HG02798 (cell line): ENCODE data around the gene KNSTRN.

ENCODE experiments used
- ATAC-seq: cut with Tn5 transposase; IDR thresholded peaks from one replicate; pipeline ENCODE4 v1.9.1; 2021; ENCODE audit warnings: mild to moderate bottlenecking; ENCODE audit not compliant: unreplicated experiment, poor library complexity

Gene KNSTRN

DNA sequence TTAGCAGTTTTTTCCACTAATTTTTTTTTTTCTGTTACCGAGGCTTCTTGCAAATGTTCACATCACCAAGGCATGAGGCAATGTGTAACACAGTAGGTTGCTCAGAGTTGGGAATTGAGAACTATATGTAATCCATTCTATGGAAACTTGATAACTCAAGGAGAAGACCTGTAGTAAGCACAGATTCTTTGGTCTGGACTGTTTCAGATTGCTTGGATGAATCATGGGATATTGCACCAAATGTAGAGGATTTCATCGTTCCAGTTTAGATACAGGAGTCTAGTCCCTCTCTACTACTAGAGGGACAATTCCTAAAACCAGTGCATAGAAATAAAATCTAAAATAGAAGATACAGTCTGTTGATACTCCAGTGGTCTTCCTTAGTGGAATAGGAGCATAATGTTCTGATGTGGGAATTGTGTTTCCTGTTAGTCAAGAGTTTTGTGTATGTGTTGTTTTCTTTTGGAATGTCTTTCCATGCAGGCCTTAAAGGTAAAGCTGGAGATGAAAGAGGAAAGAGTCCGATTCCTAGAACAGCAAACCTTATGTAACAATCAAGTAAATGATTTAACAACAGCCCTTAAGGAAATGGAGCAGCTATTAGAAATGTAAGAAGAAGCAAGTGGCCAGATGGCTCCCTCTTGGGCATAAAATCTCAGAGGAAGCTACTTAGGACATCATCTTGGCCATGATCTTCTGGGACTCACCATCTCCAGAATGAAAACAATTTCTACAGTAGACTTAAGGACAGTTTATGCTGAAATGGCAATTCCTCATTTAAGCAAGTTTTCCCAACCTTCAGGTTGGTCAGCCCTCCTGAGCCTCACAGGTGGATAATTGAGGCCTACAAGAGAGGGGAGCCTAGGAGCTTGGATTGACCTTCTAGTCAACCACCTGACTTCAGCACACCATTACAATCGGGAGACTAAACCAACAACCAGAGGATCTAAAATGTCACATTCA is 10.7 kb downstream of the KNSTRN start:
- ATAC-seq, result no peak

DNA sequence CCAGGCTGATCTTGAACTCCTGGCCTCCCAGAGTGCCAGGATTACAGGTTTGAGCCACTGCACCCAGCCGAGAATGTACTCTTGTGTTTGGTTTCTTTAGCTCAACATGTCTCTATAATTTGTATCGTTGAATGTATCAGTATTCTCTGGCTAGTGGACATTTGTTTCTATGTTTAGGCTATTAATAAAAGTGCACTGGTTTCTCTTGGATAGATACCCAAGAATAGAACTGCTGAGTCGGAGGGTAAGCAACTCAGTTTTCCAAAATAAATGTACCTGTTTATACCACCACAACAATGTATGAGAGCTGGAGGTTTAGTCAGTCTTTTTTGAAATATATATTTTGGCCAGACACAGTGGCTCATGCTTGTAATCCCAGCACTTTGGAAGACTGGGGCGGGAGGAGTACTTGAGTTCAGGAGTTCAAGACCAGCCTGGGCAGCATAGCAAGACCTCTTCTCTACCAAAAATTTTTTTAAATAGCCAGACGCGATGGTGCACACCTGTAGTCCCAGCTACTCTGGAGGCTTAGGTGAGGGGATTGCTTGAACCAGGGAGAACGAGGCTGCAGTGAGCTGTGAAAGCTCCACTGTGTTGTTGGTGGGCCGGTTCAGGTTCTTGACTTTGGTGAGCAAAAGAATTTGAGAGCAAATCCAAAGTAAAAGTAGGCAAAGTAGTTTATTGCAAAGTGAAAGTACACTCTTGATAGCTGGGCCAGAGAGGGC is 15.3 kb downstream of the KNSTRN start:
- no peak for ATAC-seq

DNA sequence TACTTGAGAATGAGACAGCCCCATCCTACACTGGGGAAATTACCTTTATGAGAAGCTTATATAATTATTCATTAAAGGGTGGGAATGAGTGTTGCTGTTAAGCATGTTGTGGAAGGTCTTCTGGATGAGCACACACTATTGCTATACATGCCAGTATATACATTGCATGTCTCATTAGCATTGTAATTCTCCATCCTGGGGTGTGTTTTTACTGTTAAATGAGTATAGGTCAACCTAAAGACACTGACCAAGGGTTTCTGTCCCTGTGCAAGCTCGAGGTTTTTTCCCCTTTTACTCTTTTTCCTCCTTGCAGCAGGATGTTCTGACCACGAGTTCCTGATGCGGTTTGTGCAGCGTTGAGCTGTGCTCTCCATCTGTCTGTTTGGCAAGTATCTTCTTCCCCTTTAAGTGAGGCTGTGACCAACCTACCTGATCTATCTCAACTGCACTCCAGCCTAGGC is 15.9 kb downstream of the KNSTRN start:
- peak; percentile 58 for ATAC-seq

DNA sequence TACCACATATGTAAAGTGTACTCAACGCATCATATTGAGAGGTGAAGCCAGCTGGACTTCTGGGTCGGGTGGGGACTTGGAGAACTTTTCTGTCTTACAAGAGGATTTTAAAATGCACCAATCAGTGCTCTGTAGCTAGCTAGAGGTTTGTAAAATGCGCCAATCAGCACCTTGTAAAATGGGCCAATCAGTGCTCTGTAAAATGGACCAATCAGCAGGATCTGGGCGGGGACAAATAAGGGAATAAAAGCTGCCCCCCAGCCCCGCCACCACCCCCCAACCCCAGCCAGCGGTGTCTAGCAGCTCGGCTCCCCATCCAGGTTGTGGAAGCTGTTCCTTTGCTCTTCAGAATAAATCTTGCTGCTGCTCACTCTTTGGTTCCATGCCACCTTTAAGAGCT is 16.8 kb downstream of the KNSTRN start:
- ATAC-seq, result no peak

DNA sequence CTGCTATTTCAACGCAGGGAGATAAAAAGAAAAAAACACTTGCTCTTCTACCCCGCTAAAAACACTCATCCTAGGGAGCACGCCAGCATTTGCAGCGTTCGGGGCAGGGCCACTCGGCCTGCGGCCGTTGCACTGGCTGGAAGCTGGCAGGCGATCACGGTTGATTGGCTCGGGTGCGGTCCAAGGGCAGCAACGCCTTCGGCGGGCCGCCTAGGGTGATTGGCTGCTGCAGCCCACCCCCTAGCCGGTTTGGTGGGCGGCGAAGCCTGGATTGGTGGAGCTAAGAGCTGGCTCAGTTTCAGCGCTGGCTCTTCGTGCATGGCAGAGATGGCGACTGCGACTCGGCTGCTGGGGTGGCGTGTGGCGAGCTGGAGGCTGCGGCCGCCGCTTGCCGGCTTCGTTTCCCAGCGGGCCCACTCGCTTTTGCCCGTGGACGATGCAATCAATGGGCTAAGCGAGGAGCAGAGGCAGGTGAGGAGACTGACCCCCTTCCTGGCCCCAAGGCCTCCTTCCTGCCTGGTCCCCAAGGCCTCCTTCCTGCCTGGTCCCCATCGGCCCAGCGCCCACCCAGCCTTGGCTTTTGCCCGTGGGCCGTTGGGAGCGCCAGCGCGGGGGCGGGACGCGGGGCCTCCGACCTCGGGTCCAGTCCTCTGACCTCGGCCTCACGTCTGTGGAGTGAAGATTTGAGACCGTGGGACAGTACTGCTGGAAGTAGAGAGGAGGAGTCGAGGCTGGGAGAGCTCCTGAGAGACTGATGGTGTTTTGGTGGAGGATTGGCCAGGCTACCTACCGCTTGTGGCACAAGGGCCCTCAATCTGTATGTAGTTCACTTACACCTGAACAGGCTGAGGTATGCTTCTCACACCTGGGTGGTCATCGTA is 23.2 kb downstream of the KNSTRN start, which contains the start of gene IVD:
IVD (plus strand) TSS at position 295 of the 881 bp plus-strand sequence; CDS start at position 328, 33 bp downstream.
- peak; percentile 91 for ATAC-seq

DNA sequence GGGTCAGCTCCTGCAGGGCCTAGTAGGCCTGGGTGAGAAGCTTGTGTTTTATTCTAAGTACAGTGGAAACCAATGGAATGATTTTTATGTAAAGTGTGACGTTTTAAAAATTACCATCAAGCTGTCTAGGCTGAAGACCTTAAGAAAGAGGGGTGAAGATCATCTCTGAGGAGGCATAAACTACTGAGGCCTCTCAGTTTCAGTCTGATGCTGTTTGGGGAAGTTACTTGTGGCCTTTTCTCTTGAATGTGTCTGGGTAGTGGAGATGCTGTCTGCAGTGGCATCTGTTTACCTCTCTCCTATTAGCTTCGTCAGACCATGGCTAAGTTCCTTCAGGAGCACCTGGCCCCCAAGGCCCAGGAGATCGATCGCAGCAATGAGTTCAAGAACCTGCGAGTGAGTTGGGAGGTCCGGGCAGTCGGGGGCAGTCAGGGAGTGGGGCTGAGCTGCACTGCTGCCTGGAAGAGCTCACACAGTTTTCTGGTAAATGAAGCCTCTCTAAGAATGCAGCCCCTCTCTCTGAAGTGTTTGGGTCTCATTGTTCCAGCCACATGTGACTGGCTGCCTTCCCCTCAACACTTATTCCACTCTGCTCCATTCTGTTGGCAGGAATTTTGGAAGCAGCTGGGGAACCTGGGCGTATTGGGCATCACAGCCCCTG is 24.9 kb downstream of the KNSTRN start:
- peak; percentile 51 for ATAC-seq

DNA sequence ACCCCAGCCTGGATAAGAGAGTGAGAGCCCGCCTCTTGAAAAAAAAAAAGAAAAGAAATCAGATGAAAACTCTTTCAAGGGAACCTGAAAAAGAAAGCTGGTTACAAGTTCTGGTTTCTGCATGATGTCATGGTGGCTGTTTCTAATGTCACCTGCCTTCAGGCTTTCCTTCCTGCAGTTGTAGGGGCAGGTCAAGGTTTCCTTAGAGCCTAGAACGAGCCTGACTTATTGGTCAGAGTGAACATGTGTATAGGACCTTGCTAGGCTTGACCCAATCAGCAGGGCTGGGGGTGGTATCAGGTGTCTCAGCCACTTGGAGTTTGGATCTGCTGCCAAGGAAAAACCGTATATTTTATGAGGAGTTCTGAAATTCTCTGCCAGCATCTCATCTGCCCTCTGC is 26.8 kb downstream of the KNSTRN start:
- peak; percentile 26 for ATAC-seq

DNA sequence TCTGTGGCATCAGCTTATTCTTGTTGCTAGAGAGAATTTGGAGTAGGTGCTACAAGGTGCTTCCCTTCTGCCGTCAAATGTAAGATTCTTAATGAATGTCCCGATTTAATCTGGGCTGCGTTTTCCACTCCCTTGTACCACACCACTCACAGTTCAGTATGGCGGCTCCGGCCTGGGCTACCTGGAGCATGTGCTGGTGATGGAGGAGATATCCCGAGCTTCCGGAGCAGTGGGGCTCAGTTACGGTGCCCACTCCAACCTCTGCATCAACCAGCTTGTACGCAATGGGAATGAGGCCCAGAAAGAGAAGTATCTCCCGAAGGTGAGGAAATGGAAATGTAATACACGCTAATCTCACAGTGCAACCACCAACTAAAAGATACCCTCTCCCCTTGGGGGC is 28.0 kb downstream of the KNSTRN start:
- ATAC-seq, result no peak

DNA sequence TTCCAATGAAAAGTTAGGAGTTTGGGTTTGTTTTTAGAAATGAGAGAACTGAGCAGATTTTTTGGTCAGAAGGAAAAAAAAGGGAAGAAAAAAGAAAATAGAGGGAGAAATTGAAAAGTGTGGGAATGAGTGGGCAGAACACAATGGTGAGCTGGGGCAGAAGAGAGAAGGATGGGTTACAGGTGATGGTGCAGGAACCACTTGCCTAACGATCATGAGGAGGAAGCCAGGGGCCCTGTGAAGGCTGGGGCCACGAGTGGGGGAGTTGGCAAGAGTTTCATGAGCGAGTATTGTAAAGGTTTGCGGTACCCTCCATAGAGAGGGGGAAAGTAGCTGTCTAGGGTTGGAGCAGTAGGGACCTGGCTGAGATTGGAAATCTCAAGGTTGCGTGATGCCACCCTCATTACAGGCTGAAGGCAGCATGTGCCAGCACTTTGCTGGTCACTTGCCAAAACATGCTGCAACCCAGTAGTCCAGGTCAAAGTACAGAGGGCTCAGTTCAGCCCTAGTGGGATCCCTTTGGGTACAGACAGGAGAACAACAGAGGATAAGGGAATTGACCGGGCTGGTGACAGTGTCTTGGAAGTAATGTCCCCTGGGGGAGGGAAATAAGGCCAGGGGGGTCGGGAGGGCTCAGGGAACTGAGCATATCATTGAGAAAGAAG is 29.7 kb downstream of the KNSTRN start:
- no peak for ATAC-seq

DNA sequence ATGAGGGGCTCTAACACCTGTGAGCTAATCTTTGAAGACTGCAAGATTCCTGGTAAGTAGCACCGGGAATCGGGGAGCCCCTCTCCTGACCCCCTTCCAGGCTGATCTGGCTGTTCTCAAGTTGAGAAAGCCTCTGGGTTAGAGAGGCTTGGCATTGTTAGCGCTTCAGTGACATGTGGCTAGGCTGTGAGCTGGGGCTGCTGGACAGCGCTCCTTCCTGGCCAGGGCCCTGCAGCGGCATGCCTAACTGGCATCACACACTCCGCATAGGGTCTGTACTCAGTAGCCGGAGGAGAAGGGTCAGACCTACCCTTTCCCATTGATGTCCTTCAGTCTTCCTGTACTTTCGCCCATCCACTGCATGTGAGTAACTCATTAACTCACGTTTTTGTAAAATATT is 30.5 kb downstream of the KNSTRN start:
- ATAC-seq, result no peak

DNA sequence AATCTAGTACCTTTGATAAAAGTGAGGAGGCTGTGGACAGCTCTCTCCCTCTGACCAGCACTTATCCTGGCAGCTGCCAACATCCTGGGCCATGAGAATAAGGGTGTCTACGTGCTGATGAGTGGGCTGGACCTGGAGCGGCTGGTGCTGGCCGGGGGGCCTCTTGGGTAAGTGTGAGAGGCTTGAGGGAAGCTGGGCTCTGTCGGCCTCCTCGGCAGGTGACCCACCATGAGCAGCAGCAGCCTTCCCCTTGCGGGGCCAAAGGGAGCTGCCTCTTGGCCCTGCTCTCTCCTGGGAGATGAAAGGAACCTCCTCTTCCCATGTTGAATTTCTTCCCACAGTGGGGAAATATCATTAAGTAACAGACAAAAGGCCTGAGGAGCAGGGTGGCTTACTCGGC is 32.3 kb downstream of the KNSTRN start:
- no peak for ATAC-seq

DNA sequence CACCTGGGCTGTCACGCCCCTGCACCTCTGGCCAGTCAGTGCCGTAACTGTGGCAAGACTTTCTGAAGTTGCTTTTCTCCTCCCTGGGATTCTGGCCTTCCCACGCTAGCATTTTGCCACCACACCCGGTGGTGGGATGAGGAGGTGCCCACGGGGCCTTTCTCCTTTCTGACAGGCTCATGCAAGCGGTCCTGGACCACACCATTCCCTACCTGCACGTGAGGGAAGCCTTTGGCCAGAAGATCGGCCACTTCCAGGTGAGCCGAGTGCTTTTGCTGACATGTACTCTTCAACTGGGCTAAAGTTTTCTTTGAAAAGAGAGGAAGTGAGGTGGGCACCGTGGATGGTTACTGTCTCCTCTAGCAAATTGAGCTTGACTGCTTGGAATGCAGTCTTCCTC is 32.7 kb downstream of the KNSTRN start:
- ATAC-seq, result no peak

DNA sequence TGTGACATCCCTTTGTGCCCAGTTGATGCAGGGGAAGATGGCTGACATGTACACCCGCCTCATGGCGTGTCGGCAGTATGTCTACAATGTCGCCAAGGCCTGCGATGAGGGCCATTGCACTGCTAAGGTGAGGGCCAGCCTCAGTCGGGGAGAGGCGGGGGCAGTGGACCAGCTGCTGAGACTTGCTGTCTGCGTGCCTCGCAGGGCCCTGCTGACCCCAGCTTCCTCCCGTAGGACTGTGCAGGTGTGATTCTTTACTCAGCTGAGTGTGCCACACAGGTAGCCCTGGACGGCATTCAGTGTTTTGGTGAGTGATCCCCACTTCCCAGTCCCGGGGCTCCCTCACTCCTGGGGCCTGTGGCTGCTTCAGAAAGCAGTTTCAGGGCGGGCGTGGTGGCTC is 33.5 kb downstream of the KNSTRN start:
- ATAC-seq, result no peak

DNA sequence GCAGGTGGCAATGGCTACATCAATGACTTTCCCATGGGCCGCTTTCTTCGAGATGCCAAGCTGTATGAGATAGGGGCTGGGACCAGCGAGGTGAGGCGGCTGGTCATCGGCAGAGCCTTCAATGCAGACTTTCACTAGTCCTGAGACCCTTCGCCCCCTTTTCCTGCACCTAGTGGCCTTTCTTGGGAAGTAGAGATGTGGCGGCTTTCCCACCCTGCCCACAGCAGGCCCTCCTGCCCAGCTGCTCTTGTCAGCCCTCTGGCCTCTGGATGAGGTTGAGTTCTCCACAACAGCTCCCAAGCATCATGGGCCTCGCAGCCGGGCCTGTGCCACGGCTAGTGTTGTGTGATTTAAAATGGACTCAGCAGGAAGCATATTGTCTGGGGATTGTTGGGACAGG is 35.6 kb downstream of the KNSTRN start:
- ATAC-seq, result no peak

DNA sequence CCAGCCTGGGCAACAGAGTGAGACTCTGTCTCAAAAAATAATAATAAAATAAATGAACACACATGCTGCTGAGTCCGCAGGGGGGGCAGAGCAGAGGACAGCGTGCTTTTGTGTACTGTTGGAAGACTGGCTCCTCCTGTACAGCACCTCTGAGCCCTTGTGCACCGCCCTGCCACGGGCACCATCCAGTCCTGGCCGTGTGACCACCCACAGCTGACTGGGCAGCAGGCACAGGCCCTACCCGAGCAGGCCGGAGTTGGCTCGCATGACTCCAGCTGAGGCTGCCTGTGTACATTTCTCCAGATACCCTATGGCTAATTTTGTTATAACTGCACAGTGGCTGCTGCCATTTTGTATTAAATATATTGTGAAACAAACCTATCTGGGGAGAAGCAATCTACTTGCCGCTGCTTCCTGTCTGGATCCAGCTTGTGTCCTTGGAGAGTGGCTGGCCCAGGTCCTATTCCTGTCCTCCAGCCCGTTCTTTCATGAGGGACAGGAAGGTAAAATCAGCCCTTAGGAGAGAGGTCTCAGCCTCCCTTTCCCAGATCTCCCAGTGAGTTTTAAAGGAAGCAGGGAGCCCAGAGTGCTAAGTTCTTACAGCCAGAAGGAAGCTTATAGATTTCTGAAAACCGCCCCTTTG is 37.7 kb downstream of the KNSTRN start:
- no peak for ATAC-seq

DNA sequence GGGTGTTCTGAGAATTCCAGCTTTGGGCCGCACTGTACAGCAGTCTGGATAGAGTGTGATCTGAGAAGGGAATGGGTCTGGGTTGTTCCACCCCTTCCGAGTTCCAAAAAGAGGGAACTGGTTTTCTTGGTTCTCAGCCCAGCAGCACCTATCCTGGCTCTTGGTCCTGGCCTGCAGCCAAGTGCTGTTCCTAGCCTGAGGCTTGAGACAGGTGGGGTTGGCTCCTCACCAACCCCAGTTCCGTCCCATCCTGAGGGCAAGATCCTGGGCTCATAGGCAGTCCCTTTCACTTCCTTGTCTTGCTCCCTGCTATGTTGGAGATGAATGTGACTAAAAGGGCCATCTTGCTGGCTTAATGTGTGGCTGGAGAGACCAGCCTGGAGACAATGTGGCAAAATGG is 38.3 kb downstream of the KNSTRN start:
- ATAC-seq, result no peak

DNA sequence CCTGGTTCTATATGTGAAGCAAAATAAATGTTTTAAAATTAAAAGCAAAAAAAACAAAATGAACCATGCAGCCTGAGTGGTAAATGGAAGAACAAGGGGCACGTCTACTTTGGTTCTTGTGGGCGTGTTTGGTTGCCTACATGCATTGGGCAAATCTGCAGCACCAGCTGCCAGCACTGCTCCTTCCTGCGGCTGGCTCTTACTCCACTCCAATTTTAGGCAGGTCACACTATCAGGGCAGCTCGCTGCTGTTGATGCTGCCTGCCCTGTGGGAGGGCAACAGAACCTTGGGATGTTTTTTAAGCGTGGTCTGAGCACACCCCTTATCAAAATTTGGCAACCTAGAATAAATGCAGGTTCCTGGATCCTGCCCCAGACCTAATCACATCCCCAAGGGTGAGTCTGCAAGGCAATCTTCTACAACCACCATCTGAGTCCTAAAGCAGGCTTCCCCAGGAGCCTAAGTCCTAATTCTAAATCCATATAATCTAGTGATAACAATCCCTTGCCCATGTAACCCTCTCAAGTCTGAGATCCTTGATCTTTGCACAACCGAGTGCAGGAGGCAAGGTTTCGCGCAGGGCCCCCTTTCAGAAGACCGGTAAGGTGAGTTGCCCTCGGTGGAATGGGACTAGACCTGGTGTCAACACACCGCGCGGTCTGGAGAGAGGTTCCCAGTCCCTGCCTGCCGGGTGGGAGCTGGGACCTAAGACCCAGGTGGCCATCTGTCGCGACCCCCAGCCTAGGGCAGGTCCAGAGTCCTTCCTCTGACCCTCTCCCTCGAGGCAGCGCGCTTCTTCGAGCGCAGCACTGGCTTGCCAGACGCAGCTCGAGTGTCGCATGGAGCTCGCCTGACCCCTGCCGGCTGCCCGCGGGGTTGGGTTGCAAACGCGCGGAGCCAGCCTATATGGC is 39.0 kb downstream of the KNSTRN start:
- peak; percentile 76 for ATAC-seq
